HepG2 (cell line): ENCODE data around the gene LENG1. TPM values are rescaled to one million over a fixed set of nuclear protein-coding genes. Genes with fewer than 3 reads are reported as not detected.

Source experiments
- DR1 ChIP-seq: sonication (generic); formaldehyde crosslinking; IDR thresholded peaks from 2 replicates; pipeline ENCODE4 v1.8.0; 2021; ENCODE audit warnings: mild to moderate bottlenecking, missing genetic modification reagents, inconsistent platforms
- NCOA2 ChIP-seq: sonication (generic); formaldehyde crosslinking; IDR thresholded peaks from 2 replicates; pipeline ENCODE4 v1.8.0; 2022; ENCODE audit warnings: inconsistent platforms
- NFKBIZ ChIP-seq: IDR thresholded peaks from 2 replicates; pipeline ENCODE4 v1.6.1; 2018; ENCODE audit warnings: missing genetic modification reagents, missing compliant biosample characterization
- RNF2 ChIP-seq: fragments of 450-650 bp; conservative IDR thresholded peaks from 2 replicates; pipeline ENCODE4 v1.6.1; 2016; ENCODE audit warnings: low read depth
- SP2 ChIP-seq: sonication (generic); formaldehyde crosslinking; IDR thresholded peaks from 2 replicates; pipeline ENCODE4 v1.5.1; 2020; ENCODE audit warnings: mild to moderate bottlenecking, missing genetic modification reagents
- TAF15 ChIP-seq: fragments of 200-400 bp; formaldehyde crosslinking; IDR thresholded peaks from one replicate; pipeline ENCODE4 v1.6.1; 2018; ENCODE audit warnings: mild to moderate bottlenecking, low read depth, low read length; ENCODE audit not compliant: poor library complexity, severe bottlenecking
- ZNF34 ChIP-seq: sonication (generic); formaldehyde crosslinking; IDR thresholded peaks from 2 replicates; pipeline ENCODE4 v1.4.0; 2020; ENCODE audit warnings: mild to moderate bottlenecking, missing genetic modification reagents, borderline replicate concordance
- ZNF546 ChIP-seq: sonication (generic); formaldehyde crosslinking; conservative IDR thresholded peaks from 2 replicates; pipeline ENCODE4 v1.8.1; 2023; ENCODE audit warnings: mild to moderate bottlenecking, missing genetic modification reagents
- ZNF547 ChIP-seq: sonication (generic); formaldehyde crosslinking; IDR thresholded peaks from 2 replicates; pipeline ENCODE4 v1.5.1; 2020; ENCODE audit warnings: mild to moderate bottlenecking, missing genetic modification reagents
- ZNF724P ChIP-seq: sonication (generic); formaldehyde crosslinking; IDR thresholded peaks from 2 replicates; pipeline ENCODE4 v1.8.0; 2022; ENCODE audit warnings: missing genetic modification reagents, borderline replicate concordance
- ZSCAN25 ChIP-seq: sonication (generic); formaldehyde crosslinking; IDR thresholded peaks from 2 replicates; pipeline ENCODE4 v1.8.0; 2022; ENCODE audit warnings: mild to moderate bottlenecking, missing genetic modification reagents
- polyA plus RNA-seq, 8 experiments: library from polyadenylated mRNA; depleted of rRNA in 3 of 8; stranded (reverse) in 7 of 8; unstranded in 1 of 8; fragments of >200 nt; fragmentation: Illumina TruSeq in 4 of 8; extraction: Trizol in 4 of 8; gene quantifications; 2 replicates each; pipeline versions ENCODE4 v1.2.1 to v1.2.3, GENCODE V29; 2011 to 2016; ENCODE audit warnings: low read depth in 4 of 8, missing spikeins in 1 of 8, mixed read lengths in 1 of 8; ENCODE audit not compliant: insufficient read depth in 1 of 8
- total RNA-seq, 5 experiments: library from RNA; depleted of rRNA; stranded (reverse); fragments of >200 nt; fragmentation: Illumina TruSeq; extraction: Trizol; gene quantifications; 2 replicates each; pipeline ENCODE4 v1.2.3, GENCODE V29; 2016; ENCODE audit warnings: low read depth in 1 of 5
- TF ChIP-seq, protein P1 (sequence below): sonication (generic); formaldehyde crosslinking; IDR thresholded peaks from 2 replicates; pipeline ENCODE4 v1.4.0; 2020; ENCODE audit warnings: mild to moderate bottlenecking, missing genetic modification reagents
- TF ChIP-seq, protein P2 (sequence below): fragments of 450-650 bp; IDR thresholded peaks from 2 replicates; pipeline ENCODE4 v1.6.1; 2017; ENCODE audit warnings: mild to moderate bottlenecking
- TF ChIP-seq, protein P3 (sequence below): IDR thresholded peaks from 2 replicates; pipeline ENCODE4 v1.6.1; 2018; ENCODE audit warnings: missing genetic modification reagents, mild to moderate bottlenecking, missing compliant biosample characterization

The LENG1 gene
- total and polyA plus RNA-seq, 2 of the 13 experiments (the other 11 are each of a cell fraction or from before 2014, with no cell fraction given) = 1.8 to 3.8 TPM

DNA sequence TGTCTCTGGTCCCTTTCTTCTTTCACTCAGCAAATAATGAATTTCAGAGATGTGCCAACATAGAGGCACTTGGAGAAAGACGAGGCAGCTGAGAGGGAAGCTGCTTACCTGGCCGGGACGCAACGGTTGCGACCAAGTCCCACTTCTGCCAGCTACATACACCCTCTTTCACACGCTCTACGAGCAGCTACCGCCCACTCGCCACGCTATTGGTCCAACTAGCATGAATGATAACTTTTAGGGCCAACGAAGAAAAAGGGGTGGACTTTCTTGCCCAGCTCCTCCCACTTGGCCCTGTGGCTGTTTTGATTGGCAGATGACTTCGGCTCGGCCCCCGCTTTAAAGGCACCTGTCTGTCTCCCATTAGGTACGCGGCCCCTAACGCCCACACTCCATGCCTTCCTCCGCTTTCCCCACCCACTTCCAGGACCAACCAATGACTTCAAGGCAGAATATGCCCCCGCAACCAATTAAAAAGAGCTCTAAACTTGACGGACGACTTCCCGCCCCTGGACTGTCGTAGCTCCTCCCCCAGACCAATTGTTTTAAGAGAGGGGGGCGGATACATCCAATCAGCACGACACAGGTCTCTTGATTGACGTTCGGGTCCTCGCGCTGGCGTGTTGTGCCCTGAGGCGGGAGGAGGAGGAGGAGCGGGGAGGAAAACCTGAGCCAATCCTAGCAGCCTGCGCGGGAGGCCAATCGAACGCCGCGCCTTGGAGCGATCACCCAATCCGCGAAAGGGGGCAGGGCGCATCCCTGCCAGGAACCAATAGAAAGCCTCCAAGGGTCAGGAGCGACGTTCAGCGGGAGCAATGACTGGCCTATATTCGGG is 22.4 kb downstream of the LENG1 start (continued):
- TF ChIP-seq, protein P1, sequence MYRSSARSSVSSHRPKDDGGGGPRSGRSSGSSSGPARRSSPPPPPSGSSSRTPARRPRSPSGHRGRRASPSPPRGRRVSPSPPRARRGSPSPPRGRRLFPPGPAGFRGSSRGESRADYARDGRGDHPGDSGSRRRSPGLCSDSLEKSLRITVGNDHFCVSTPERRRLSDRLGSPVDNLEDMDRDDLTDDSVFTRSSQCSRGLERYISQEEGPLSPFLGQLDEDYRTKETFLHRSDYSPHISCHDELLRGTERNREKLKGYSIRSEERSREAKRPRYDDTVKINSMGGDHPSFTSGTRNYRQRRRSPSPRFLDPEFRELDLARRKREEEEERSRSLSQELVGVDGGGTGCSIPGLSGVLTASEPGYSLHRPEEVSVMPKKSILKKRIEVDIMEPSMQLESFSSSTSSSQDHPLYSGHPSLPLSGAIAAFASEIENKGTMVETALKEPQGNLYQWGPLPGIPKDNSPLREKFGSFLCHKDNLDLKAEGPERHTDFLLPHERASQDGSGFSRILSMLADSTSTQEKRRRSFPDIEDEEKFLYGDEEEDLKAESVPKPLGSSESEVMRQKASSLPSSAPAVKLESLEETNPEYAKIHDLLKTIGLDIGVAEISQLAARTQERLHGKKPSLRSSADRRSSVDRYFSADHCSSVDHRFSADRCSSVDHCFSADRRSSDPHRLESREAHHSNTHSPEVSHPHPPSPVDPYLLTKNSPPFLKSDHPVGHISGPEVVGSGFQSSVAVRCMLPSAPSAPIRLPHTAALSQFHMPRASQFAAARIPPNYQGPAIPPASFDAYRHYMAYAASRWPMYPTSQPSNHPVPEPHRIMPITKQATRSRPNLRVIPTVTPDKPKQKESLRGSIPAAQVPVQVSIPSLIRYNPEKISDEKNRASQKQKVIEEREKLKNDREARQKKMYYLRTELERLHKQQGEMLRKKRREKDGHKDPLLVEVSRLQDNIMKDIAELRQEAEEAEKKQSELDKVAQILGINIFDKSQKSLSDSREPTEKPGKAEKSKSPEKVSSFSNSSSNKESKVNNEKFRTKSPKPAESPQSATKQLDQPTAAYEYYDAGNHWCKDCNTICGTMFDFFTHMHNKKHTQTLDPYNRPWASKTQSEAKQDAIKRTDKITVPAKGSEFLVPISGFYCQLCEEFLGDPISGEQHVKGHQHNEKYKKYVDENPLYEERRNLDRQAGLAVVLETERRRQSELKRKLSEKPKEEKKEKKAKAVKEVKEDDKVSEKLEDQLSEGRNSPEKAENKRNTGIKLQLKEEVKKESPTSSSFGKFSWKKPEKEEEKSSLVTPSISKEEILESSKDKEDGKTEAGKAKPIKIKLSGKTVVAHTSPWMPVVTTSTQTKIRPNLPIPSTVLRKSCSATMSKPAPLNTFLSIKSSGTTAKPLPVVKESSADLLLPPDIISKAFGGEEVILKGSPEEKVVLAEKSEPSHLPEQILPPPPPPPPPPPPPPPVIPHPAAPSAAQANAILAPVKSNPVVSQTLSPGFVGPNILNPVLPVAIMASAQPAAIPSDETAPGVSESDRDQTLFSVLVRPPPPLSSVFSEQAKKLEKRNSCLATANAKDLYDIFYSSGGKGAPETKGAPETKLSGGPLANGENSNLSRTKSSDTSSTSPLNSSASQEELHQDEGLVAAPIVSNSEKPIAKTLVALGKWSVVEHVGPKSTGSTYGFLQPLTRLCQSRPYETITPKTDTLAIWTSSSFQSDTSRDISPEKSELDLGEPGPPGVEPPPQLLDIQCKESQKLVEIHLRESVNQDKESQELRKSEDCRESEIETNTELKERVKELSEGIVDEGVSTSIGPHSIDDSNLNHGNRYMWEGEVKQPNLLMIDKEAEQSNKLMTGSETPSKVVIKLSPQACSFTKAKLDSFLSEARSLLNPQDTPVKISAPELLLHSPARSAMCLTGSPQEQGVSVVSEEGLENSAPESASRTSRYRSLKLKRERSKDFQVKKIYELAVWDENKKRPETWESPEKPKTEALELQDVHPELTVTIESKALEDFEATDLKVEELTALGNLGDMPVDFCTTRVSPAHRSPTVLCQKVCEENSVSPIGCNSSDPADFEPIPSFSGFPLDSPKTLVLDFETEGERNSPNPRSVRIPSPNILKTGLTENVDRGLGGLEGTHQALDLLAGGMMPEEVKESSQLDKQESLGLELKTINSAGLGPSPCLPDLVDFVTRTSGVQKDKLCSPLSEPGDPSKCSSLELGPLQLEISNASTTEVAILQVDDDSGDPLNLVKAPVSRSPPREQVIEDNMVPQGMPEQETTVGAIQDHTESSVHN (CRISPR knock-in tag) = 0 out of 2 replicates have a peak, but pooled peaks have one; percentile 57
- TF ChIP-seq, protein P2, sequence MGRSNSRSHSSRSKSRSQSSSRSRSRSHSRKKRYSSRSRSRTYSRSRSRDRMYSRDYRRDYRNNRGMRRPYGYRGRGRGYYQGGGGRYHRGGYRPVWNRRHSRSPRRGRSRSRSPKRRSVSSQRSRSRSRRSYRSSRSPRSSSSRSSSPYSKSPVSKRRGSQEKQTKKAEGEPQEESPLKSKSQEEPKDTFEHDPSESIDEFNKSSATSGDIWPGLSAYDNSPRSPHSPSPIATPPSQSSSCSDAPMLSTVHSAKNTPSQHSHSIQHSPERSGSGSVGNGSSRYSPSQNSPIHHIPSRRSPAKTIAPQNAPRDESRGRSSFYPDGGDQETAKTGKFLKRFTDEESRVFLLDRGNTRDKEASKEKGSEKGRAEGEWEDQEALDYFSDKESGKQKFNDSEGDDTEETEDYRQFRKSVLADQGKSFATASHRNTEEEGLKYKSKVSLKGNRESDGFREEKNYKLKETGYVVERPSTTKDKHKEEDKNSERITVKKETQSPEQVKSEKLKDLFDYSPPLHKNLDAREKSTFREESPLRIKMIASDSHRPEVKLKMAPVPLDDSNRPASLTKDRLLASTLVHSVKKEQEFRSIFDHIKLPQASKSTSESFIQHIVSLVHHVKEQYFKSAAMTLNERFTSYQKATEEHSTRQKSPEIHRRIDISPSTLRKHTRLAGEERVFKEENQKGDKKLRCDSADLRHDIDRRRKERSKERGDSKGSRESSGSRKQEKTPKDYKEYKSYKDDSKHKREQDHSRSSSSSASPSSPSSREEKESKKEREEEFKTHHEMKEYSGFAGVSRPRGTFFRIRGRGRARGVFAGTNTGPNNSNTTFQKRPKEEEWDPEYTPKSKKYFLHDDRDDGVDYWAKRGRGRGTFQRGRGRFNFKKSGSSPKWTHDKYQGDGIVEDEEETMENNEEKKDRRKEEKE = no peak
- TF ChIP-seq ZNF546 (CRISPR knock-in tag) = no peak
- peak; percentile 5; the same call in 1 of the 2 replicates for TF ChIP-seq ZNF547 (CRISPR knock-in tag)
- no peak for TF ChIP-seq ZNF34 (CRISPR knock-in tag)
- TF ChIP-seq DR1 (CRISPR knock-in tag) = no peak
- 0 out of 2 replicates have a peak, but pooled peaks have one; percentile 4 for TF ChIP-seq ZSCAN25 (CRISPR knock-in tag)
- 0 out of 2 replicates have a peak, but pooled peaks have one; percentile 10 for TF ChIP-seq NFKBIZ (CRISPR knock-in tag)
- TF ChIP-seq TAF15 = no peak
- 0 out of 2 replicates have a peak, but pooled peaks have one; percentile 25 for TF ChIP-seq NCOA2 (CRISPR knock-in tag)
- TF ChIP-seq, protein P3, sequence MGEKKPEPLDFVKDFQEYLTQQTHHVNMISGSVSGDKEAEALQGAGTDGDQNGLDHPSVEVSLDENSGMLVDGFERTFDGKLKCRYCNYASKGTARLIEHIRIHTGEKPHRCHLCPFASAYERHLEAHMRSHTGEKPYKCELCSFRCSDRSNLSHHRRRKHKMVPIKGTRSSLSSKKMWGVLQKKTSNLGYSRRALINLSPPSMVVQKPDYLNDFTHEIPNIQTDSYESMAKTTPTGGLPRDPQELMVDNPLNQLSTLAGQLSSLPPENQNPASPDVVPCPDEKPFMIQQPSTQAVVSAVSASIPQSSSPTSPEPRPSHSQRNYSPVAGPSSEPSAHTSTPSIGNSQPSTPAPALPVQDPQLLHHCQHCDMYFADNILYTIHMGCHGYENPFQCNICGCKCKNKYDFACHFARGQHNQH = no peak; the same call in 1 of the 2 replicates
- peak; percentile 90 for TF ChIP-seq SP2
- TF ChIP-seq RNF2 = no peak
- TF ChIP-seq ZNF724P (CRISPR knock-in tag) = peak; percentile 38; the same call in 1 of the 2 replicates
